Endodermal cell (in vitro differentiated cells): Measurements from ENCODE around the gene SLC2A10. TPM values are rescaled to one million over a fixed set of nuclear protein-coding genes. Genes with fewer than 3 reads are reported as not detected.

ENCODE experiments used
- DNase-seq: peaks from one replicate; pipeline ENCODE4 v3.0.0-alpha.2; 2017
- H3K27ac ChIP-seq: 2 replicates; pipeline ENCODE4 v1.5.1; 2013; ENCODE audit warnings: mild to moderate bottlenecking, low read depth, low read length, moderate library complexity
- H3K27me3 ChIP-seq: 2 replicates; pipeline ENCODE4 v1.6.1; 2013; ENCODE audit warnings: mild to moderate bottlenecking, low read length, moderate library complexity; ENCODE audit not compliant: insufficient read depth, control insufficient read depth, poor library complexity, severe bottlenecking
- H3K36me3 ChIP-seq: 2 replicates; pipeline ENCODE4 v1.7.0; 2013; ENCODE audit warnings: mild to moderate bottlenecking, low read length, moderate library complexity; ENCODE audit not compliant: control insufficient read depth, insufficient read depth
- H3K4me1 ChIP-seq: one replicate; pipeline ENCODE4 v1.7.0; 2013; ENCODE audit warnings: low read length; ENCODE audit not compliant: control insufficient read depth, insufficient read depth
- H3K4me3 ChIP-seq: 2 replicates; pipeline ENCODE4 v1.5.1; 2013; ENCODE audit warnings: mild to moderate bottlenecking, low read length, moderate library complexity
- H3K9ac ChIP-seq: 2 replicates; pipeline ENCODE4 v1.6.1; 2013; ENCODE audit warnings: mild to moderate bottlenecking, low read length, moderate library complexity; ENCODE audit not compliant: poor library complexity, severe bottlenecking; ENCODE audit errors: extremely low read depth
- H3K9me3 ChIP-seq: 2 replicates; pipeline ENCODE4 v1.6.1; 2013; ENCODE audit warnings: mild to moderate bottlenecking, low read length, moderate library complexity; ENCODE audit not compliant: control insufficient read depth
- H3K27ac Mint-ChIP-seq: 2 replicates; pipeline ENCODE4 v1.8.0; 2020; ENCODE audit warnings: mixed read lengths
- H3K27me3 Mint-ChIP-seq: 2 replicates; pipeline ENCODE4 v1.8.0; 2021; ENCODE audit warnings: mild to moderate bottlenecking, mixed read lengths; ENCODE audit not compliant: insufficient read depth
- H3K36me3 Mint-ChIP-seq: 2 replicates; pipeline ENCODE4 v1.8.0; 2020; ENCODE audit warnings: low read depth, mixed read lengths
- H3K4me1 Mint-ChIP-seq: 2 replicates; pipeline ENCODE4 v1.8.0; 2020; ENCODE audit warnings: mixed read lengths
- H3K4me3 Mint-ChIP-seq: 2 replicates; pipeline ENCODE4 v1.8.0; 2020; ENCODE audit warnings: mild to moderate bottlenecking, moderate library complexity, mixed read lengths
- H3K9me3 Mint-ChIP-seq: 2 replicates; pipeline ENCODE4 v1.8.0; 2020; ENCODE audit warnings: mild to moderate bottlenecking, mixed read lengths
- CTCF ChIP-seq: fragments of 200-600 bp; sonication (generic); conservative IDR thresholded peaks from 2 replicates; pipeline ENCODE4 v1.5.0; 2021; ENCODE audit warnings: antibody characterized with exemption, mild to moderate bottlenecking
- WGBS, 2 experiments: methylation state at CpG; one replicate each; pipeline versions ENCODE4 v1.1.5 to v1.1.7; 2013; ENCODE audit warnings: missing lambda C conversion rate in 2 of 2, mixed read lengths in 1 of 2; ENCODE audit not compliant: insufficient coverage in 1 of 2, insufficient read length in 1 of 2; 5-methylcytosine and 5-hydroxymethylcytosine counted together
- total RNA-seq, 2 donors: library from RNA; stranded (reverse); fragmentation: NEBNext Ultra II Directional in 1 of 2; extraction: Animal tissue kit (Norgen Biotek cat#: 25700) in 1 of 2; gene quantifications; 2 replicates in 1 of 2; 3 replicates in 1 of 2; pipeline ENCODE4 v1.2.1, GENCODE V29; 2021

Gene SLC2A10
- total RNA-seq, 2 donors from 2014 or later = 12.4 to 19.6 TPM

GRCh38 chr20:46663531-46663930 is 45.9 kb upstream of the SLC2A10 start:
- Histone ChIP-seq H3K9me3 (peaks cover 13% of the 10 kb centered on the region), H3K4me3 (no peak overlapping the region), H3K27me3 (no peaks in the 10 kb centered on the region), H3K36me3 (no peaks in the 10 kb centered on the region), H3K4me1 (no peaks in the 10 kb centered on the region), H3K27ac (no peak overlapping the region), H3K9ac (no peak overlapping the region)
- H3K27ac Mint-ChIP-seq = no peak overlapping the region
- H3K36me3 Mint-ChIP-seq = no peaks in the 10 kb centered on the region
- DNase-seq = no peak
- TF ChIP-seq CTCF = no peak
- 60 to 93% methylated on average over 1 to 2 of the region's 3 CpGs for WGBS, 2 experiments
- H3K9me3 Mint-ChIP-seq = no peaks in the 10 kb centered on the region
- peaks cover 2% of the 10 kb centered on the region for H3K27me3 Mint-ChIP-seq
- no peaks in the 10 kb centered on the region for H3K4me1 Mint-ChIP-seq
- H3K4me3 Mint-ChIP-seq = no peak overlapping the region

- Mint-ChIP-seq H3K4me1 (no peaks in the 10 kb centered on the region), H3K36me3 (peaks cover 2% of the 10 kb centered on the region), H3K27me3 (peaks cover 2% of the 10 kb centered on the region), H3K27ac (no peak overlapping the region), H3K4me3 (no peak overlapping the region), H3K9me3 (peaks cover 5% of the 10 kb centered on the region)
- Histone ChIP-seq H3K4me1 (no peaks in the 10 kb centered on the region), H3K9ac (no peak overlapping the region), H3K4me3 (no peak overlapping the region), H3K9me3 (peaks cover 18% of the 10 kb centered on the region), H3K36me3 (no peaks in the 10 kb centered on the region), H3K27me3 (no peaks in the 10 kb centered on the region), H3K27ac (no peak overlapping the region)
- DNase-seq = no peak
- no peak for TF ChIP-seq CTCF
- WGBS, 2 experiments = 91 to 95% methylated on average over 1 to 3 of the region's 3 CpGs
Observed at GRCh38 chr20:46665602-46666001, 43.8 kb upstream of the SLC2A10 start.

- Histone ChIP-seq H3K9ac (no peak overlapping the region), H3K36me3 (no peaks in the 10 kb centered on the region), H3K4me3 (no peak overlapping the region), H3K27ac (no peak overlapping the region), H3K9me3 (peaks cover 17% of the 10 kb centered on the region), H3K4me1 (no peaks in the 10 kb centered on the region), H3K27me3 (no peaks in the 10 kb centered on the region)
- peaks cover 2% of the 10 kb centered on the region for H3K27me3 Mint-ChIP-seq
- H3K4me1 Mint-ChIP-seq = no peaks in the 10 kb centered on the region
- H3K4me3 Mint-ChIP-seq = no peak overlapping the region
- H3K27ac Mint-ChIP-seq = no peak overlapping the region
- peaks cover 11% of the 10 kb centered on the region for H3K9me3 Mint-ChIP-seq
- peaks cover 2% of the 10 kb centered on the region for H3K36me3 Mint-ChIP-seq
- WGBS, 2 experiments = 80 to 97% methylated on average over 2 to 3 of the region's 3 CpGs
- no peak for TF ChIP-seq CTCF
- DNase-seq = no peak
Observed at GRCh38 chr20:46666306-46666705, 43.1 kb upstream of the SLC2A10 start.
